Measurements from ENCODE around the gene RNF182.

RNF182 gene

GRCh38 chr6:13902922-13903321 is 21.8 kb upstream of the RNF182 start:
- TF ChIP-seq SPI1 (IDR thresholded peaks at IDR 0.05; ENCODE audit: low read depth, low read length): no peak
- TF ChIP-seq PAX5 (IDR thresholded peaks at IDR 0.05; ENCODE audit: insufficient read depth, low read length, severe bottlenecking): no peak
- no peak for TF ChIP-seq POU2F2 (IDR thresholded peaks at IDR 0.05; ENCODE audit: low read depth, low read length)
- TF ChIP-seq POLR2AphosphoS5 (IDR thresholded peaks at IDR 0.05; ENCODE audit: low read depth, low read length): no peak
- TF ChIP-seq POLR2A (IDR thresholded peaks at IDR 0.05; ENCODE audit: low read depth, low read length): no peak
- TF ChIP-seq TAF1 (IDR thresholded peaks at IDR 0.05; ENCODE audit: low read depth, low read length): no peak
- no peak for FAIRE-seq
- no peak for DNase-seq (ENCODE audit: insufficient read length, low spot score)

- DNase-seq (ENCODE audit: insufficient read length, low spot score) (no peak), FAIRE-seq (no peak)
- TF ChIP-seq POU2F2 (IDR thresholded peaks at IDR 0.05; ENCODE audit: low read depth, low read length) (no peak), POLR2AphosphoS5 (IDR thresholded peaks at IDR 0.05; ENCODE audit: low read depth, low read length) (no peak), POLR2A (IDR thresholded peaks at IDR 0.05; ENCODE audit: low read depth, low read length) (no peak), SPI1 (IDR thresholded peaks at IDR 0.05; ENCODE audit: low read depth, low read length) (no peak), PAX5 (IDR thresholded peaks at IDR 0.05; ENCODE audit: insufficient read depth, low read length, severe bottlenecking) (no peak), TAF1 (IDR thresholded peaks at IDR 0.05; ENCODE audit: low read depth, low read length) (no peak)
Measured at GRCh38 chr6:13903364-13903763, 21.4 kb upstream of the RNF182 start.

DNA sequence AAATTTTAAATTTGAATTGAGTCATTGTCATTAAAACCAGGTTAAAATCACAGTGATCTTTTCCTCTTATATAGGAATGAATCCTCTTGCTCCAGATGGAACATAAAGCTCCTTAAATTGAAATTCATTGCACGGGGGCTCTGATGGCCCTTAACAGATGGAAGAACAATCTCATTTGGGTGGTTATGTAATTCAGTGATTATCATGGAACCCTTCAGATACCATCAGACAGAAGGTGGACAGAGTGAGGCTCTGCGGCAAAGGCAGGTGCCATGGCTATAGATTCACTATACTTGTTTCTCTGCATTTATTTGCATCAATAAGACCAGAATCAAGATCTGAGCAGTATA is 17.8 kb upstream of the RNF182 start:
- FAIRE-seq: no peak
- TF ChIP-seq SPI1 (IDR thresholded peaks at IDR 0.05; ENCODE audit: low read depth, low read length) (no peak), TAF1 (IDR thresholded peaks at IDR 0.05; ENCODE audit: low read depth, low read length) (no peak), POLR2A (IDR thresholded peaks at IDR 0.05; ENCODE audit: low read depth, low read length) (no peak), POLR2AphosphoS5 (IDR thresholded peaks at IDR 0.05; ENCODE audit: low read depth, low read length) (no peak), POU2F2 (IDR thresholded peaks at IDR 0.05; ENCODE audit: low read depth, low read length) (no peak), PAX5 (IDR thresholded peaks at IDR 0.05; ENCODE audit: insufficient read depth, low read length, severe bottlenecking) (no peak)
- DNase-seq (ENCODE audit: insufficient read length, low spot score): no peak

- no peak for TF ChIP-seq POLR2AphosphoS5 (IDR thresholded peaks at IDR 0.05; ENCODE audit: low read depth, low read length)
- no peak for TF ChIP-seq PAX5 (IDR thresholded peaks at IDR 0.05; ENCODE audit: insufficient read depth, low read length, severe bottlenecking)
- TF ChIP-seq POU2F2 (IDR thresholded peaks at IDR 0.05; ENCODE audit: low read depth, low read length): no peak
- no peak for TF ChIP-seq TAF1 (IDR thresholded peaks at IDR 0.05; ENCODE audit: low read depth, low read length)
- no peak for TF ChIP-seq SPI1 (IDR thresholded peaks at IDR 0.05; ENCODE audit: low read depth, low read length)
- TF ChIP-seq POLR2A (IDR thresholded peaks at IDR 0.05; ENCODE audit: low read depth, low read length): no peak
- FAIRE-seq (no peak), DNase-seq (ENCODE audit: insufficient read length, low spot score) (no peak)
Measured at GRCh38 chr6:13907614-13908215, 17.0 kb upstream of the RNF182 start.

DNA sequence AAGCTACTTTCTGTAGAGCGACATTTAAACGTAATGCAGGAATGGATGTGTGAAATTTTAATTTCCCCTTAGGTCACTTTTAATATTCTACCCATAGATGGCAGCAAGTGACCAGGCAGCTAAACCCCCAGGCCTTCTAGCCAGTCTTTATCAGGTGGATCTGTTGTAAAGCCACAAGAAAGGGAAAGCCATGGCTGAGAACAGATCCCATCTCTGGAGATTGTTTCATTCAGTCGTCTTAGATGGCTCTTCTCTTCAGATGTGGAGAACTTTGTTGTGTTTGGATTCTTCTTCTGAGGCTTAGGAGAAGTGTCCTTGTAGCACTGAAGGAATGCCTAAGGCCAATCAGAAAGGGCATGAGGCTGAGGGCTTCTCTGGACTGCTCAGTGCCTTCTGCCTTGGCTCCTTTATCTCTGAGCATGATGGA is 15.8 kb upstream of the RNF182 start:
- TF ChIP-seq TAF1 (IDR thresholded peaks at IDR 0.05; ENCODE audit: low read depth, low read length) (no peak), POLR2A (IDR thresholded peaks at IDR 0.05; ENCODE audit: low read depth, low read length) (no peak), POU2F2 (IDR thresholded peaks at IDR 0.05; ENCODE audit: low read depth, low read length) (no peak), POLR2AphosphoS5 (IDR thresholded peaks at IDR 0.05; ENCODE audit: low read depth, low read length) (no peak), SPI1 (IDR thresholded peaks at IDR 0.05; ENCODE audit: low read depth, low read length) (no peak), PAX5 (IDR thresholded peaks at IDR 0.05; ENCODE audit: insufficient read depth, low read length, severe bottlenecking) (no peak)

DNA sequence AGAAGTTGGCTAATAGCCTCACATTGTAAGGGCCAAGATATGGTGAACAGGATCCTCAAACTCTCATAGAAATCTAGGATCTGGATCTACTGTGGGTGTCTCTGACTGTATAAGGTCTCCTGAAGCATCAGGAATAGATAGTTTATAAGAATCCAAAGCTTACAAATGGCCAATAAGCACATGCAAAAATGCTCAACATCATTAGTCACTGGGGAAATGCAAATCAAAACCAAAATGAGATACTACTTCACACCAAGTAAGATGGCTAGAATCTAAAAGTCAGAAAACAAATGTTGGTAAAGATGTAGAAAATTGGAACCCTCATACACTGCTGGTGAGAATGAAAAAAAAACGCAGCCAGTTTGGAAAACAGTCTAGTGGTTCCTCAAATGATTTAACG is 14.3 kb upstream of the RNF182 start:
- FAIRE-seq: no peak
- TF ChIP-seq POLR2A (IDR thresholded peaks at IDR 0.05; ENCODE audit: low read depth, low read length) (no peak), SPI1 (IDR thresholded peaks at IDR 0.05; ENCODE audit: low read depth, low read length) (no peak), TAF1 (IDR thresholded peaks at IDR 0.05; ENCODE audit: low read depth, low read length) (no peak), POU2F2 (IDR thresholded peaks at IDR 0.05; ENCODE audit: low read depth, low read length) (no peak), POLR2AphosphoS5 (IDR thresholded peaks at IDR 0.05; ENCODE audit: low read depth, low read length) (no peak), PAX5 (IDR thresholded peaks at IDR 0.05; ENCODE audit: insufficient read depth, low read length, severe bottlenecking) (no peak)
- no peak for DNase-seq (ENCODE audit: insufficient read length, low spot score)

More for the DNA sequence above, 15.8 kb upstream of the RNF182 start:
- peak; percentile 93 for FAIRE-seq
- peak; percentile 31 for DNase-seq (ENCODE audit: insufficient read length, low spot score)

- no peak for TF ChIP-seq PAX5 (IDR thresholded peaks at IDR 0.05; ENCODE audit: insufficient read depth, low read length, severe bottlenecking)
- TF ChIP-seq POLR2AphosphoS5 (IDR thresholded peaks at IDR 0.05; ENCODE audit: low read depth, low read length): no peak
- no peak for TF ChIP-seq POLR2A (IDR thresholded peaks at IDR 0.05; ENCODE audit: low read depth, low read length)
- no peak for TF ChIP-seq POU2F2 (IDR thresholded peaks at IDR 0.05; ENCODE audit: low read depth, low read length)
- TF ChIP-seq SPI1 (IDR thresholded peaks at IDR 0.05; ENCODE audit: low read depth, low read length): no peak
- TF ChIP-seq TAF1 (IDR thresholded peaks at IDR 0.05; ENCODE audit: low read depth, low read length): no peak
- DNase-seq (ENCODE audit: insufficient read length, low spot score) (no peak), FAIRE-seq (no peak)
Measured at GRCh38 chr6:13911337-13911736, 13.4 kb upstream of the RNF182 start.

- TF ChIP-seq POU2F2 (IDR thresholded peaks at IDR 0.05; ENCODE audit: low read depth, low read length) (no peak), POLR2A (IDR thresholded peaks at IDR 0.05; ENCODE audit: low read depth, low read length) (no peak), SPI1 (IDR thresholded peaks at IDR 0.05; ENCODE audit: low read depth, low read length) (no peak), TAF1 (IDR thresholded peaks at IDR 0.05; ENCODE audit: low read depth, low read length) (no peak), POLR2AphosphoS5 (IDR thresholded peaks at IDR 0.05; ENCODE audit: low read depth, low read length) (no peak), PAX5 (IDR thresholded peaks at IDR 0.05; ENCODE audit: insufficient read depth, low read length, severe bottlenecking) (no peak)
- DNase-seq (ENCODE audit: insufficient read length, low spot score): no peak
- FAIRE-seq: no peak
Measured at GRCh38 chr6:13913226-13914001, 11.3 kb upstream of the RNF182 start.

- no peak for FAIRE-seq
- TF ChIP-seq SPI1 (IDR thresholded peaks at IDR 0.05; ENCODE audit: low read depth, low read length): no peak
- no peak for TF ChIP-seq PAX5 (IDR thresholded peaks at IDR 0.05; ENCODE audit: insufficient read depth, low read length, severe bottlenecking)
- TF ChIP-seq POU2F2 (IDR thresholded peaks at IDR 0.05; ENCODE audit: low read depth, low read length): no peak
- no peak for TF ChIP-seq POLR2A (IDR thresholded peaks at IDR 0.05; ENCODE audit: low read depth, low read length)
- no peak for TF ChIP-seq TAF1 (IDR thresholded peaks at IDR 0.05; ENCODE audit: low read depth, low read length)
- TF ChIP-seq POLR2AphosphoS5 (IDR thresholded peaks at IDR 0.05; ENCODE audit: low read depth, low read length): no peak
- no peak for DNase-seq (ENCODE audit: insufficient read length, low spot score)
Measured at GRCh38 chr6:13914351-13914750, 10.4 kb upstream of the RNF182 start.

All from GM12891 (cell line).